Measurements from ENCODE around the gene ZNF3.

The ZNF3 gene

DNA sequence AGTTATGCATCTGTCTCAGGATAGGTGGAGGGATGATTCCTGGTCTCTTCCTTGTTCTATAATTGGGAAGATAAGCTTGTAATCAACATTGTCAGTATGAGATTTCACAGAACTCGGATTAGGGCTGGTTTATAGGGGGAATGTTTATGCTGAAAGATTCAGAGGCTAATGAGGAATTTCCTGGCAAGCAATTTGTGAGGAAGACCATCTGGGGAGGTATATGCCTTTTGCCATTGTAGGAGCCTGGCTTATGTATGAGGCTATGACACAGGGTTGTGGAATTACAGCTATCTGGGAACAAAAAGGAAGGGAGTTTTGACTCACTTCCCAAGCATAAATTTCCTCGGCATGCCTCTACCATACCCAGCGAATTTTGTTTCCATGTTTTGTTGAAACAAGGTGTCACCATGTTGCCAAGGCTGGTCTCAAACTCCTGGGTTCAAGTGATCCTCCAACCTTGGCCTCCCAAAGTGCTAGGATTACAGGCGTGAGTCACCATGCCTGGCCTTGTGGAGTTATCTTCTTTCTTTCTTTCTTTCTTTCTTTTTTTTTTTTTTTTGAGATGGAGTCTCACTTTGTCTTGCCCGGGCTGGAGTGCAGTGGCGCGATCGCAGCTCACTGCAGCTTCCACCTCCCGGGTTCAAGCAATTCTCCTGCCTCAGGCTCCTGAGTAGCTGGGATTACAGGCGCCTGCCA, 5.7 kb upstream of the ZNF3 start:
- H3K27ac ChIP-seq (ENCODE audit: low read length), result no peak overlapping the region
- WGBS (ENCODE audit: insufficient coverage, insufficient read length), result no CpG with 5 or more reads among the region's 10 CpGs
- no peak overlapping the region for H3K4me3 ChIP-seq (ENCODE audit: low read length)

DNA sequence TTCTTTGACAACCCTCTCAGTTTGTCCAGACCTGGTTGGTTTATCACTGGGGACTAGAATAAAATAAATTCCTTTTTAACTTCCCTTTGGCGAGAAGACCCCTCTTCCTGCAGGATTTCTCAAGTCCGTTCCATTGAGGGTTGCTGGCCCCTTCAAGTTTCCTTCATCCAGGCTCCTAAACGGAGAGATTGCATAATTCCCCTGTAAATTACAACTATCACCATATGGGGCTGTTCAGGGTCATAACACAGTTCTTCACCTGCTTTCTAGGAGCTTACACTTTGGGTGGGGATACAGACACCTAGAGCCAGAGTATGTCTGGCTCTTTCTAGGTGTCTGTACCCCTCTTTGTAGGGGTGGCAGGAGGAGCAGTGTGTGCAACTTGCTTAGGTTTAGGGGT, 4.0 kb upstream of the ZNF3 start:
- Histone ChIP-seq H3K4me1 (ENCODE audit: control insufficient read depth, insufficient read depth, low read length) (no peaks in the 10 kb centered on the region), H3K27me3 (ENCODE audit: control insufficient read depth, insufficient read depth, low read length) (no peaks in the 10 kb centered on the region), H3K36me3 (ENCODE audit: control insufficient read depth, insufficient read depth, low read length) (peaks cover 3% of the 10 kb centered on the region; the same call in 1 of the 2 replicates), H3K27ac (ENCODE audit: low read length) (no peak overlapping the region), H3K9me3 (ENCODE audit: control insufficient read depth, insufficient read depth, low read length) (no peaks in the 10 kb centered on the region), H3K4me3 (ENCODE audit: low read length) (no peak overlapping the region)
- no peak for DNase-seq (ENCODE audit: low read depth, low spot score)
- no CpG with 5 or more reads among the region's 3 CpGs for WGBS (ENCODE audit: insufficient coverage, insufficient read length)

More for the DNA sequence above, 5.7 kb upstream of the ZNF3 start:
- no peak for DNase-seq (ENCODE audit: low read depth, low spot score)
- H3K9me3 ChIP-seq (ENCODE audit: control insufficient read depth, insufficient read depth, low read length), result no peaks in the 10 kb centered on the region
- no peaks in the 10 kb centered on the region for H3K4me1 ChIP-seq (ENCODE audit: control insufficient read depth, insufficient read depth, low read length)
- H3K27me3 ChIP-seq (ENCODE audit: control insufficient read depth, insufficient read depth, low read length), result no peaks in the 10 kb centered on the region
- H3K36me3 ChIP-seq (ENCODE audit: control insufficient read depth, insufficient read depth, low read length), result peaks cover 17% of the 10 kb centered on the region; the same call in 1 of the 2 replicates

DNA sequence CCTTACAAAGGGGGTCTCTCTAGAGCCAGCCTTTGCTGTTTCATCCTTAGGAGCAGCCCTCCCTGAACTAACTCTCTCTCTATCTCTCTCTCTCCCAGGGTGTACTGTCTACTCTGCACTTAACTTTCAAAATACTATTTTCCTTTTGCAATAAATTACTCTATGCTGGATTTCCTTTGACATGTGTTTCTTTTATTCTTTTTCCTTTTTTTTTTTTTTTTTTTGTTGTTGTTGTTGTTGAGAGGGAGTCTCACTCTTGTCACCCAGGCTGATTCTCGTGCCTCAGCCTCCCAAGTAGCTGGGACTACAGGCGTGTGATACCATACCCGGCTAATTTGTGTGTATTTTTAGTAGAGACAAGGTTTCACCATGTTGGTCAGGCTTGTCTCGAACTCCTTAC, 1.5 kb upstream of the ZNF3 start:
- H3K4me1 ChIP-seq (ENCODE audit: control insufficient read depth, insufficient read depth, low read length), result peaks cover 3% of the 10 kb centered on the region; the same call in 1 of the 2 replicates
- H3K4me3 ChIP-seq (ENCODE audit: low read length), result no peak overlapping the region
- H3K9me3 ChIP-seq (ENCODE audit: control insufficient read depth, insufficient read depth, low read length), result no peaks in the 10 kb centered on the region
- H3K27me3 ChIP-seq (ENCODE audit: control insufficient read depth, insufficient read depth, low read length), result no peaks in the 10 kb centered on the region
- peaks cover 4% of the 10 kb centered on the region; the same call in 1 of the 2 replicates for H3K36me3 ChIP-seq (ENCODE audit: control insufficient read depth, insufficient read depth, low read length)
- no peak for DNase-seq (ENCODE audit: low read depth, low spot score)
- WGBS (ENCODE audit: insufficient coverage, insufficient read length), result no CpG with 5 or more reads among the region's 4 CpGs
- no peak overlapping the region for H3K27ac ChIP-seq (ENCODE audit: low read length)

DNA sequence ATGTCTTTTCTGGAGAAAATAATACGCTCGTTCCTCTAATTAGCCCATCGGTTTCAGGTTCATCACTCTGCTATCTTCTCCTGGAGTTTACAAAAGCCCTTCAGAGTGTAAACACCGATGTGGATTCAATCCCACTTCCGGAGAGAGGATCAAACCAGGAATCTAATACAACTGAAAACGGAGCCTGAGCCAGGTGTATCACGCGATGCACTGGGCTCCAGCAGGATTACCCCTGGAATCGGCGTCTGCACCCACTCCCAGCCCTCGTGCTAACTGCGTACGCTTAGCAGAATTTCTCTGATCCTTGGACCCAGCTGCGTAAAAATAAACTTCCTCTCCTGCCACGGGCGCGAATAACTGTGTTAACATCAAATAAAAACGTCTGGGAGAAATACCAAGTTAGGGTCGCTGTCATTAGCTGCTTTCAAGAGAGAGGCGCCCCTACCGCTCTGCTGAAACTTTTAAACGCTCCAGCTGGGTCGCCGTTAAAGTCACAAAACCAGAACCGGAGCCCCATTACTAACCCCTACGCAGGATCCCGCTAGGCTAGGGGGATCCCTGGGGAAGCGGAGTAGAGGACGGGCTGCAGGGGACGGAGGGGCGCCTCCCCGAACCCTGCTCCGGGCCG, 502 bp downstream of the ZNF3 start:
- Histone ChIP-seq H3K36me3 (ENCODE audit: control insufficient read depth, insufficient read depth, low read length) (peaks cover 13% of the 10 kb centered on the region; the same call in 1 of the 2 replicates), H3K9me3 (ENCODE audit: control insufficient read depth, insufficient read depth, low read length) (no peaks in the 10 kb centered on the region), H3K27ac (ENCODE audit: low read length) (no peak overlapping the region), H3K4me3 (ENCODE audit: low read length) (peak overlapping the region; percentile 96), H3K4me1 (ENCODE audit: control insufficient read depth, insufficient read depth, low read length) (peaks cover 3% of the 10 kb centered on the region; the same call in 1 of the 2 replicates), H3K27me3 (ENCODE audit: control insufficient read depth, insufficient read depth, low read length) (no peaks in the 10 kb centered on the region)
- WGBS (ENCODE audit: insufficient coverage, insufficient read length), result no CpG with 5 or more reads among the region's 34 CpGs
- DNase-seq (ENCODE audit: low read depth, low spot score), result no peak

DNA sequence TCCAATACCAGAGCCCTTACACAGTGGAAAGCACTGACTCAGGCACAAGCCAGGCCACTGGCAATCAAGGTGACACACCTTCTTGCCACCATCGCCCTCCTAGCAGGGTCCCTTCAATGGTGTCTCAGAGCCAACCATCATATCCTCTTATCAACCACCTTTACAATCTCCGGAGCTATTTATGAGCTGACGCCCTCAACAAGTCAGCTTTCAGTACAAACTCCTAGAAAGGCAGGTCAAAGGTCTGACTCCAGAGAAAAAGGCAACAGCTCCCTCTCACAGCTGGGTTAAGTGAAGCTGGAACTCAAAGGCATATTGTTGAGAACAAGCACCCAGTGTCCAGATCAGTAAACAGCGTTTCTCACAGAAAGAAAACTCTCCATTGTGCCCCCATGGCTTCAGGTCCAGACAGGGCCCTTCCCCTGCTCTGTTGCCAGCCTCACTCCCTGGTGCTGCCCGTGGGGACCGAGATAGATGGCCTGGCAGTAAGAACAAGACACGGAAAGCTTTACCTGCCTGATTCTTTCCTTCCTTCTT, 2.4 kb downstream of the ZNF3 start:
- WGBS (ENCODE audit: insufficient coverage, insufficient read length), result no CpG with 5 or more reads among the region's 7 CpGs
- H3K27ac ChIP-seq (ENCODE audit: low read length), result no peak overlapping the region
- no peak for DNase-seq (ENCODE audit: low read depth, low spot score)
- H3K4me1 ChIP-seq (ENCODE audit: control insufficient read depth, insufficient read depth, low read length), result peaks cover 3% of the 10 kb centered on the region; the same call in 1 of the 2 replicates
- no peak overlapping the region for H3K4me3 ChIP-seq (ENCODE audit: low read length)
- H3K27me3 ChIP-seq (ENCODE audit: control insufficient read depth, insufficient read depth, low read length), result no peaks in the 10 kb centered on the region
- H3K9me3 ChIP-seq (ENCODE audit: control insufficient read depth, insufficient read depth, low read length), result no peaks in the 10 kb centered on the region
- peaks cover 29% of the 10 kb centered on the region for H3K36me3 ChIP-seq (ENCODE audit: control insufficient read depth, insufficient read depth, low read length)

DNA sequence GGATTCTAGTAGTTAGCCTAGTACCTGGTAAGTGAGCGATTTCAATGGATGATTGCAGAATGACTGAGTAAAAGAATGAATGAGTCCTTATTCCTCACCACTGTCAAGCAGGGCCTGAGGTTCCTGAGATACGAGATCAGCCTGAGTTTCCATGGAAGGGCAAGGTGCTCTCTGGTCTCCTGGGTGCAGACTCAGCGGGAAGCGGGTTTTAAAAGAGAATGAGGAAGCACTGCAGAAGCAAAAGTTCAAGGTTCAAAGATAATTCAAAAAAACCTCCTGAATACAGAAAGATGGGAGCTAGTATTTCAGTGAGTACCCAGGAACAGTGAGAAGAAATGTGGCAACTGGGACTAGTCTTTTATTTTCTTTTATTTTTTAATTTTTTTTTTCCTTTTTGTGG, 4.3 kb downstream of the ZNF3 start:
- WGBS (ENCODE audit: insufficient coverage, insufficient read length), result no CpG with 5 or more reads among the region's 4 CpGs
- H3K27me3 ChIP-seq (ENCODE audit: control insufficient read depth, insufficient read depth, low read length), result no peaks in the 10 kb centered on the region
- no peak overlapping the region for H3K27ac ChIP-seq (ENCODE audit: low read length)
- H3K4me3 ChIP-seq (ENCODE audit: low read length), result no peak overlapping the region
- peaks cover 3% of the 10 kb centered on the region; the same call in 1 of the 2 replicates for H3K4me1 ChIP-seq (ENCODE audit: control insufficient read depth, insufficient read depth, low read length)
- H3K9me3 ChIP-seq (ENCODE audit: control insufficient read depth, insufficient read depth, low read length), result peaks cover 5% of the 10 kb centered on the region
- peaks cover 45% of the 10 kb centered on the region for H3K36me3 ChIP-seq (ENCODE audit: control insufficient read depth, insufficient read depth, low read length)
- DNase-seq (ENCODE audit: low read depth, low spot score), result no peak

DNA sequence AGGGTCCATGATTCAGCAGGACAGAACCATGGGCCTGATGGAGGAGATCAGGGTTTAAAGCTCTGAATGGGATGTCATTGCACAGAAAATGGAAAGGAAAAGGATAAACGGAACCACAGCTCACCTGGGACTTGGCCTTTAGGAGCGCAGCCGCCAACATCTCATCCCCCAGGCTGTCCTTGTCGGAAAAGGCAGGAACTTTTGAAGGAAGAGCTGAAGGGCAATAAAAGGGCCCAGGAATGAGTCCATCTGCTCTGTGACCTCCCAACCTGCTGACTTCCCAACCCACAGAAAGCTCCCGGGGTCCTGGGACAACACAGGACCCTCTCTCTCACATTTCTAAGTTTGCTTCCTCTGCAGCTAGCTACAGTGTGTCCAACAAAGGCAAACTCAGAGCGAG, 6.1 kb downstream of the ZNF3 start:
- Histone ChIP-seq H3K27ac (ENCODE audit: low read length) (no peak overlapping the region), H3K4me1 (ENCODE audit: control insufficient read depth, insufficient read depth, low read length) (peaks cover 3% of the 10 kb centered on the region; the same call in 1 of the 2 replicates), H3K4me3 (ENCODE audit: low read length) (no peak overlapping the region), H3K27me3 (ENCODE audit: control insufficient read depth, insufficient read depth, low read length) (no peaks in the 10 kb centered on the region), H3K9me3 (ENCODE audit: control insufficient read depth, insufficient read depth, low read length) (peaks cover 22% of the 10 kb centered on the region), H3K36me3 (ENCODE audit: control insufficient read depth, insufficient read depth, low read length) (peaks cover 63% of the 10 kb centered on the region)
- DNase-seq (ENCODE audit: low read depth, low spot score), result no peak
- no CpG with 5 or more reads among the region's 6 CpGs for WGBS (ENCODE audit: insufficient coverage, insufficient read length)

DNA sequence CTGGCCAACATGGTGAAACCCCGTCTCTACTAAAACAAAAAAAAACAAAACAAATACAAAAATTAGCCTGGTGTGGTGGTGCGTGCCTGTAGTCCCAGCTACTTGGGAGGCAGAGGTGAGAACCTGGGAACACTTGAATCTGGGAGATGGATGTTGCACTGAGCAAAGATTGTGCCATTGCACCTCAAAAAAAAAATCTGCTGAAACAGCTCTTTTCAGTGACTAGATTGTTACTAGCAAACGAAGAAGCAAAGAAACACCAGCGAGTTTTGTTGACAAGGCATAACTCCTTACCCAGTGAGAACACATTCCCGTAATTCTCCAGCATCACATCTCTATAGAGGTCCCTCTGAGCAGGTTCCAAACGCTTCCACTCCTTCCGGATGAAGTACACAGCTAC, 6.7 kb downstream of the ZNF3 start:
- no peak overlapping the region for H3K4me3 ChIP-seq (ENCODE audit: low read length)
- H3K27me3 ChIP-seq (ENCODE audit: control insufficient read depth, insufficient read depth, low read length), result no peaks in the 10 kb centered on the region
- H3K27ac ChIP-seq (ENCODE audit: low read length), result no peak overlapping the region
- no CpG with 5 or more reads among the region's 7 CpGs for WGBS (ENCODE audit: insufficient coverage, insufficient read length)
- no peaks in the 10 kb centered on the region for H3K4me1 ChIP-seq (ENCODE audit: control insufficient read depth, insufficient read depth, low read length)
- peaks cover 69% of the 10 kb centered on the region for H3K36me3 ChIP-seq (ENCODE audit: control insufficient read depth, insufficient read depth, low read length)
- H3K9me3 ChIP-seq (ENCODE audit: control insufficient read depth, insufficient read depth, low read length), result peaks cover 24% of the 10 kb centered on the region
- no peak for DNase-seq (ENCODE audit: low read depth, low spot score)

DNA sequence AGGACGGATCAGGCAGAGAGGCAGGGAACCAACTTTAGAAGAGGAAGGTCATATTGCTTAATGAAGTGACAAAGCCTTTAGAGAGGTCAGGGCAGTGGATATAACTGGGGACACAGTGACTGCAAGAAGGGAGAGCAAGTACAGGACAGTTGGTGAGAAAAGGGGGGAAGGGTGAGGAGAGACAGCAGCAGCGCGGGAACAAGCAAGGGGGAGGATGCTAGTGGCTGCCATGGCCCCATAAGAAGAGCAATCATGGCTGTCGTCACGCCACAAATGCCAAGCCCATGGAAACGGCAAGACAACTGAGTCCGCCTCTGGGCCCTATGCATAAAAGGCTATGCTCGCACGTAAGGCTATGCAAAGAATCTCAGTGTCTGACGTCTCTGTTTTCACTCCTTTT, 9.1 kb downstream of the ZNF3 start:
- H3K4me3 ChIP-seq (ENCODE audit: low read length), result no peak overlapping the region
- H3K36me3 ChIP-seq (ENCODE audit: control insufficient read depth, insufficient read depth, low read length), result peaks cover 66% of the 10 kb centered on the region
- H3K4me1 ChIP-seq (ENCODE audit: control insufficient read depth, insufficient read depth, low read length), result no peaks in the 10 kb centered on the region
- no peaks in the 10 kb centered on the region for H3K27me3 ChIP-seq (ENCODE audit: control insufficient read depth, insufficient read depth, low read length)
- no CpG with 5 or more reads among the region's 10 CpGs for WGBS (ENCODE audit: insufficient coverage, insufficient read length)
- H3K27ac ChIP-seq (ENCODE audit: low read length), result no peak overlapping the region
- no peak for DNase-seq (ENCODE audit: low read depth, low spot score)
- peaks cover 24% of the 10 kb centered on the region for H3K9me3 ChIP-seq (ENCODE audit: control insufficient read depth, insufficient read depth, low read length)

DNA sequence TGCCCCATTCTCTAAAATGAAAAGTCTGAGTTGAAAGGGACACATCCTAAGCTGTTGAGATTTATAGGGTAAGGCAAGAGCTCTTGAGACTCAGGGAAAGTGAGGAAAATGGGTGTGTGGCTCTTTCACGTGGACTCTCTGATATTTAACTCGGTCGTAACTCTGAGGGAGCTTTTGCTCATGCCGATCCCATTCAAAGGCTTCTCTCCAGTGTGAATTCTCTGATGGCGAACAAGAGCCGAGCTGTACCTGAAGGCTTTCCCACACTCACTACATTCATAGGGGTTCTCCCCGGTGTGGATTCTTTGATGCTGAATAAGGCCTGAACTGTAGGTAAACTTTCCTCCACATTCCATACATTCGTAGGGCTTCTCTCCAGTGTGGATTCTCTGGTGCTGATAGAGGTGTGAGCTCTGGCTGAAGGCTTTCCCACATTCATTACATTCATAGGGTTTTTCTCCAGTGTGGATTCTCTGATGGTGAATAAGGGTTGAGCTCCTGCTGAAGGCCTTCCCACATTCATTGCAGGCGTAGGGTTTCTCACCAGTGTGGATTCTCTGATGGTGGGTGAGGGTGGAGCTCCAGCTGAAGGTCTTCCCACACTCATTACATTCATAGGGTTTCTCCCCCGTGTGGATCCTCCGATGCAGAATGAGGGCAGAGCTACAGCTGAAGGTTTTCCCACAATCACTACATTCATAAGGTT, 10.4 kb downstream of the ZNF3 start:
- Histone ChIP-seq H3K27ac (ENCODE audit: low read length) (no peak overlapping the region), H3K4me3 (ENCODE audit: low read length) (no peak overlapping the region), H3K4me1 (ENCODE audit: control insufficient read depth, insufficient read depth, low read length) (no peaks in the 10 kb centered on the region), H3K27me3 (ENCODE audit: control insufficient read depth, insufficient read depth, low read length) (no peaks in the 10 kb centered on the region), H3K36me3 (ENCODE audit: control insufficient read depth, insufficient read depth, low read length) (peaks cover 57% of the 10 kb centered on the region), H3K9me3 (ENCODE audit: control insufficient read depth, insufficient read depth, low read length) (peaks cover 24% of the 10 kb centered on the region)
- no peak for DNase-seq (ENCODE audit: low read depth, low spot score)
- no CpG with 5 or more reads among the region's 11 CpGs for WGBS (ENCODE audit: insufficient coverage, insufficient read length)

Measured in iPS DF 6.9 (cell line).